NCI-H2196 (cell line): Measurements from ENCODE around the gene TTC39C.
"Not testable (repeated sequence)": the region's sequence is repeated elsewhere in the genome, so short reads cannot be mapped to it uniquely, and the experiment has no call there.

Source experiments
- DNase-seq: peaks from one replicate; lab custom pipeline; 2025; ENCODE audit not compliant: unreplicated experiment; lab: John Stamatoyannopoulos, UW

The TTC39C gene

GRCh38 chr18:24016643-24017042, 2.1 kb downstream of the TTC39C start:
- DNase-seq: no peak

GRCh38 chr18:24018299-24018886, 3.8 kb downstream of the TTC39C start:
- DNase-seq: no peak

DNA sequence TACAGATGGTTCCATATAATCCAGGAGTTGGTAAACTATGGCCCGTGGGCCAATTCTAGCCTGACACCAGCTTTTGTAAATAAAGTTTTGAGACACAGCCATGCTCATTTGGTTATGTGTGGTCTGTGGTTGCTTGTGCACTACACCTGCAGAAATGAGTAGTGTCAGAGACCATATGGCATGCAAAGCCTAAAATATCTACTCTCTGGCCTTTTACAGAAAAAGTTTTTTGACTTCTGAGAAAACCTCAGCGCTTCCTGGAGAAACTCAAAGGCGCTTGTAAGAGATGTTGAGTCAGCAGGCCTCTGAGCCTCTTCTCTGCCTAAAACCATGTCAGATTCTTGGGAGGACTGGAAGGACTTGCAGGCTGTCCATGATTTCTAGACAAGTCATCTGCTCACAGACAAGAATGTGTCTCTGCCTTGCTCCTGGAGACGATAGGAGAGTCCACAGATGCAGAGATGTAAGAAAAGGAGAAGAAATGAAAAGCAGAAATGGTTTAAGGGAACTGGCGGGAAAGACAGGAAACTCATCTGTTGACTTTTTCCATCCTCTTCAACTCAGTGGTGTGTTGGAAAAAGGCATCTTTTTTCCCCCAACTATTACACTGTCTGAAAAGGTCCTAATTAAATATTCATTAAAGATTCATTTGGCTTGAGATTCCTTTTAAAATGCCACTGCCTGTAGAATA, 5.2 kb downstream of the TTC39C start:
- DNase-seq: no peak

DNA sequence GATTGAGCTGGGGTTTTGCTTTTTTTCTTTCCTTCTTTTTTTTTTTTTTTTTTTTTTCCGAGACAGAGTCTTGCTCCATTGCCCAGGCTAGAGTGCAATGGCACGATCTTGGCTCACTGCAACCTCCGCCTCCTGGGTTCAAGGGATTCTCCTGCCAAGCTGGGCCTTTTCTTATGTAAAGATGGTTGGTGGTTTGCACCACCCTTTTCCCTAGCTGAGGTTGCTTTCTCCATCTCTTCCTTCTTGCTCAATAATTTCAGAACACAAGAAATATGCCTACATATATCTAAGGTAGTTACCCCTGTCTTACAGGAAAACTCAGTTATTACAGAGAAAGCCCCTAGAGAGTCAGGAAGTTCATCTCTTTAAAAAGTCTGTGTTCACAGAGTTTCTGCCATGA, 7.0 kb downstream of the TTC39C start:
- DNase-seq: no peak

- no peak for DNase-seq
Measured at GRCh38 chr18:24022161-24022560, 7.6 kb downstream of the TTC39C start.

DNA sequence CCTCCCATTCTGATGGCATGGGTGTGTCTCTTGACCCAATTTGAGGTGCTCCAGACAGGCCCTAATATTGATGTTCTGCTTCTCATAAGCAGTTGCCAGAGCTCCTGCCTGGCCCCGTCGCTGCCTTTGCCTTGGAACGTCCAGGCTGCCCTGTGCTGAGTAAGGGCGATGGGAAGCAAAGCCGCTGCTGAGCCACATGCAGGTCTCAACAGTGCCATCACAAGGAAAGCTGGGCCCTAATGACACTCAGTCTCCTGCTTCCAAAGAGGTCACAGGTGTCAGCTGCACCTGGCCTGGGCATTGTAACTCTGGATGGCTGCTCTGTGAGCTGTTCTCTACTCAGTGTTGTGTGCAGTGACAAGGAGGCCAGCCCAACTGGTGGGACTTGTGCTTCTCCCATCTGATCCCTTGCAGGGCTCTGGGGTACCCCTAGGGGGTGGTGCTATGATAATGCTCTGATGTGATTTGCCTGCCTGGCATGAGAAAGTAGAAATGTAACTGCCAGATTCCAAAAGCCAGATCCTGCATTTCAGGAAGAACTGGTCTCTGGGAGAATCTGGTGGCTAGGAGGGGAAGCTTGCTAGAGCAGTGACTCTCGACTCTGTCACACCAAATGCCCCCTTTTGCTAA, 8.7 kb downstream of the TTC39C start:
- DNase-seq: no peak

DNA sequence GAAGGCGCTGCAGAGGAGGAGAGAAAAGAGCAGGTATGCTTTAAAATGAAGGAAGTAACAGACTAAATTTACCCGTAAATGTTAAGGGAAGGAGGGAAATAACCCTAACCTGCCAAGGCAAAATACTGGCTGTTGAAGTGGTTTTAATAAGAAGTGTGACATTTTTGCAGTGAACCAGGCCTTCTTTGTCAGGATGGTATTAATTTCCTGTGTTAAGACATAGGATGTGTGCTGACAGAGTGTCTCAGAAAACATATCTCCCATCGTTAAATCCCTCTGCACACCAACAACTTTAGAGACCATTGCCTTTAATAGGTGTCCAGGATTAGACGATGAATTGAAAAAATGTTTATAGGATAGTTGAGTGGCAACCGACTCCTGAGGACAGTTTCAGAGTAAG, 9.9 kb downstream of the TTC39C start:
- DNase-seq: no peak

- no peak for DNase-seq
Measured at GRCh38 chr18:24026457-24026856, 11.9 kb downstream of the TTC39C start.

DNA sequence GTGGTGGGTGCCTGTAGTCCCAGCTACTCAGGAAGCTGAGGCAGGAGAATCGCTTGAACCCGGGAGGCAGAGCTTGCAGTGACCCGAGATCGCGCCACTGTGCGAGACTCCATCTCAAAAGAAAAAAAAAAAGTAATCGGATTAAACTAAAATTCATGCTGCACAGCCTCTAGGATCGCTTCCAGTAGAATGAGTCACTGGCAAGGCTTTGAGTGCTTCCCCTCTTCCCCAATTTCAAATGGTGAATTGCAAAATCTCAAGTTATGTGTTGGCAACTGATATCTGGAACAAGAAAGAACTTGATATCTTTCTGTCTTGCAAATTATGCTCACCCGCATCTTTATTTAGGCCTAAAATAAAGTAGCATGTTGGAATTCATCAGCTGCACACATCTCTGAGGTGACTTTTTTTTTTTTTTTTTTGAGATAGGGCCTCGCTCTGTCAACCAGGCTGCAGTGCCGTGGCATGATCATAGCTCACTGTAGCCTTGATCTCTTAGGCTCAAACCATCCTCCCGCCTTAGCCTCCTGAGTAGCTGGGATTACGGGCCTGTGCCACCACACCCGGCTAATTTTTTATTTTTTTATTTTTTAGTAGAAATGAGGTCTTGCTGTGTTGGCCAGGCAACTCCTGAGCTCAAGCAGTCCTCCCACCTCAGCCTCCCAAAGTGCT, 12.7 kb downstream of the TTC39C start:
- DNase-seq: no peak

DNA sequence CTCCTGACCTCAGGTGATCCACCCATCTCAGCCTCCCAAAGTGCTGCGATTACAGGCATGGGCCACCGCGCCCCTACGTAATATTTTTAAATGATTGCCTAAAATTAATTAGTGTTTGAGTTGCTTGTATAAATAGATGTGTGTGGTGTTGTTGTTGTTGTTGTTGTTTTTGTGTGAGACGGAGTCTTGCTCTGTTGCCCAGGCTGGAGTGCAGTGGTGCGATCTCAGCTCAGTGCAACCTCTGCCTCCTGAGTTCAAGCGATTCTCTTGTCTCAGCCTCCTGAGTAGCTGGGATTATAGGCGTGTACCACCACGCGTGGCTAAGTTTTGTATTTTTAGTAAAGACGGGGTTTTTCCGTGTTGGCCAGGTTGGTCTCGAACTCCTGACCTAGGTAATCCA, 14.4 kb downstream of the TTC39C start:
- DNase-seq: not testable (repeated sequence)

- peak; percentile 77 for DNase-seq
Measured at GRCh38 chr18:24031318-24031717, 16.8 kb downstream of the TTC39C start.

DNA sequence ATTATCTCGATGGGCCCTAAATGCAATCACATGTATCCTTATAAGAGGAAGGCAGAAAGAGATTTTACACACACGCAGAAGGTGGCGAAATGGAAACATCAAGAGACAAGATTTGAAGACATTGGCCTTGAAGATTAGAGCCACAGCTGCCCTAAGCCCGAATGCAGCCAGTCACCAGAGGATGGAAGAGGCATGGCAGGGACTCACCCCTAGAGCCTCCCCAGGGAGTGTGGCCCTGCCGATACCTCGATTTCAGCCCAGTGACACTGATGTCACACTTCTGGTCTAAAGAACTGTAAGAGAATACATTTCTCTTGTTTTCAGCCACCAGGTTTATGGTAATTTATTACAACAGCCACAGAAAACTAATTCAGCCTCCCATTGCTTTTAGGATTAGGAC, 17.4 kb downstream of the TTC39C start:
- DNase-seq: no peak

DNA sequence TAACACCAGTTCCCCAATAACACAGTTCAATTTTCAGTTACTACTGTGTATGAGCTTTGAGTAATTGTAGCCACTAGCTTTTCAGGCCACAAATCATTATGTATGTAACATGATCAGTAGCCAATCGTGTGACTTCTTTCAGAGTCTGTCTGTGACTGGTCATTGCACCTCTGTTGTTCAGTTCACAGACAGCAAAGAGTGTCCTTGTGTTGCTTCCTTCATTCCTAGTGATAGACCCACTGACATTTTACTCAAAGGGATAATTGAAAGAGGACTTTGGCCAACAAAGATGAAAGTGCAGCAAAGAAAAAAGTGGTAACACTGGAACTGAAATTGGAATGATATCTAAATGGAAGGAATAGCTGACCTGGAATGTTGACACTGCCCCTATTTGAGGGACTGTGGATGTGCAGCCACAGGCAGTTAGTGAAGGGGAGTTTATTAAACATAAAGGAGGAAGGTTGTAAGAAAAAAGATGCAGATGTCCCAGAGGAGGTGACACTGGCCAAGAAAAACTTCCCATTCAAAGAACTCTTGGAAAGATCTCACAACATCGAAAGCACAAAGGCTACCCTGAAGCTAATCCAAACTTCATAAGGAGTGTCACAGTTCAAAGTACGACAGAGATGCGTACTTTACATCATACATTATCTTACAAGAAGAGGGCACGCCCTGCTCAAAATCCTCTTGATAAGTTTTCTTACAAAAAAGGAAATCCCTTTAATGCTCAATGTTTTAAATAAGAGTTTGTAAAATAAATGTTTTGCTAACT, 19.3 kb downstream of the TTC39C start:
- DNase-seq: no peak

GRCh38 chr18:24035316-24035715, 20.8 kb downstream of the TTC39C start:
- DNase-seq: no peak

DNA sequence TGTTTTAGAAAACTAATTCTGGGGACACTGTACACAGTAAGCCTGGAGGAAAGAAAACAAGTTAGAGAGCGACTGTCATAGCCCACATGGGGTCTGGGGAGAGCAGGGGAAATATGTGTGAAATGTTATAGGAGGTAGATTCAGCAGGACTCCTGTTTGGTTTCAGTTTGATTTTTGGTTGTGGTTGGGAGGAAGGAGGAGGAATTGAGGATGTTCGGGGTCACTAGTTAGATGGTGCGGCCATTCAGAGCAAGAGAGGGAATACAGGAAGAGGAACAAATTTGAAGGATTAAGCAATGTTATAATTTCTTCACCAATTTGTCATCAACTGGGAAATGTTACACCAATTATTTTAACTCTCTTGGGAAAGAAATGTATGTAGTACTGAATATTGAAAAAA, 25.1 kb downstream of the TTC39C start:
- no peak for DNase-seq

DNA sequence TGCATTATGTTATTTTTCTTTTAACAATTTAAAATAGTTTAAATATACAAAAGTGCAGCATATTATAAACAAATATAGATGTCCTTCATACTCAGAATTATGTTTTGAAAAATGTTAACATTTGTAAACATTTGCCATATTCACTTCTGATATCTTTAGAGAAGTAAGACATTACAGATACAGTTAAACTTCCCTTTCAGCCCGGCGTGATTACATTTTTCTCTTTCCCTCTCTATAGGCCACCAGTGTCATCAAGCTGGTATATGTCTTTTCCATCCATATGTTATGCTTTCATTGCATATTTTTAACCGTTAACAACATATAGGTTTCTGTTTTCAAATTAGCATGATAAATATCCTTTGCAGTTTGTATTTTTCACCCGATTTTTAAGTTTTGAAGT, 27.1 kb downstream of the TTC39C start:
- DNase-seq: no peak

DNA sequence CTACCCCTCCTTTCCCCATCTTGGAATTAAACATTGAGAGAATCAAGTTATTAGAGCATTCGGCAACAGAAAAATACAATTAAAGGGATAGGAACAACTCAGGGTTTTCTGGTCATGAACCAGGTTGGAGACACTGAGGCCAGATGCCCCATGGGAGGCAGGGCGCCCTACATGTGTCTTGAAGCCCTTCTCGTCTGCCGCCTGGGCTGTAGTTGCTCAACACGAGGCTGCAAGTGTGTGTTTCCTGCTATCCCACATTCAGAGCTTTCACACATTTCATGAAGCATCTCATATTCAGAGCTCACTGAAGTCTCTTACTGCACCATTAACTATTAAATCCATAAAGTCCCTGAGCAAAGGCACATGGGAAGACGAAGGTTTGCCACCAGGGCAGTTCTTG, 28.8 kb downstream of the TTC39C start:
- DNase-seq: no peak

- DNase-seq: no peak
Measured at GRCh38 chr18:24048261-24048660, 33.7 kb downstream of the TTC39C start.

DNA sequence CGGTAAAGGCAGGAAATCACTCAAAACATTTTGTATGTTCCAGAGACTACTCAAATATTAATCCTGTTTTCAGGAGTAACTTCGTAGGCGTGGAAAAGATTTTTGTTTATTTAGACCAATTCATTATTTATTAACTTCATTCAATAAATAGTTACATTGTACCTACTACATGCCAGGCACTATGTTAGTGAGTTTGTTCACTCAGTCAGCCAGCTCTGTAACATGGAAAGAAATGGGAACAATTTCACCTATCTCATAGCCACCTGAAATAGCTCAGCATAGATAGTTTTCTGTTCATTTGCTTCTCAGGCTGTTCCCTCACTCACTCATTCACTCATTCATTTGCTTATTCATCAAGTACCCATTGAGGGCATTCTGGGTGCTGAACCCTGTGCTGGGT, 34.6 kb downstream of the TTC39C start:
- no peak for DNase-seq

DNA sequence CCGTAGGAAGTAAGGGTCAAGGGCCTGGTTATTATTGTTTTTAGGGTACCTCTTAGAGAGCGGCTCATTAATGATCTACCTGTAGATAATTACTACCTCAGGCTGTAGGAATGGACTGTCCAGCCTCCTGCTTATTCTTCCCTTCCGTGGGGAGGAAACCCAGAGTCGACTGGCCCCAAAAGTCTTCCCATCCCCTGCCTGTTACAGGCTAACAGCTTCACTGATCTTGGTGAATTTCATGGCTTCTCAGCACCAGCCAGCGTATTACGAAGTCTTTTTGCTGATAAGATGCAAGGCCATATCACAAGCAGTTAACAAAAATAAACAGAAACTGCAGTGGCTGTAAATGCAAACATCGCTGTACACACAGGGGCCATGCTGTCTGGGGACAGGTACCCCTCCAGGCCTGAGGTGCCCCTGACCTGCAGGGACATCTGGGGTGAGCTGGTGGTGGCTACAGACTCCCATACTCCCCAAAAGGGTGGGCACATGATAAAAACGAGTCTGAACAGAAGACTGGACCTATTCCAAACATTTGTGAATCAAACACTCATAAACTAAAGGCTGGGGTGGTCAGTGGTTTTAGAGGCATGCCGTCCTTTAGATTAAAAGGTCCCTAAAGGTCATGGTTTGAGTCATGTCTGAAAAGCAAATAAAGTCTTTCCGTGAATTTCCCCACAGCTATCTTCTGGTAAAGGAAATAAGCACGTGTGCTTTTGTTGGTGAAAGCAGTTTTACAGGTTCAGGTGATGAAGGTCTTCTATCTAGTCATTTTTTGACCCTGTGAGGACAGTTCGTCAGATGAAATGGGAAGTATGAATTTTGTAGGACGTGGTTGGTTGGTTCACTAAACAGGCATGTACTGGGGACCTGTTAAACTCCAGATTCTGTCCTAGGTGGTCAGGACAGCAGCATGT, 36.7 kb downstream of the TTC39C start:
- DNase-seq: no peak
